ENCODE data around the gene RPP40.

RPP40 gene

GRCh38 chr6:4986999-4987398 is 16.8 kb downstream of the RPP40 start:
- no peak for TF ChIP-seq GATA2 (IDR thresholded peaks at IDR 0.05; ENCODE audit: low read depth, low read length)
- no peak for TF ChIP-seq GATA3 (IDR thresholded peaks at IDR 0.05; ENCODE audit: low read depth, low read length)

GRCh38 chr6:4983322-4983721 is 20.5 kb downstream of the RPP40 start:
- TF ChIP-seq GATA2 (IDR thresholded peaks at IDR 0.05; ENCODE audit: low read depth, low read length) (no peak), GATA3 (IDR thresholded peaks at IDR 0.05; ENCODE audit: low read depth, low read length) (no peak)

GRCh38 chr6:4981761-4982160 is 22.1 kb downstream of the RPP40 start:
- no peak for TF ChIP-seq GATA3 (IDR thresholded peaks at IDR 0.05; ENCODE audit: low read depth, low read length)

- TF ChIP-seq GATA3 (IDR thresholded peaks at IDR 0.05; ENCODE audit: low read depth, low read length), result no peak
- no peak for TF ChIP-seq GATA2 (IDR thresholded peaks at IDR 0.05; ENCODE audit: low read depth, low read length)
Measured at GRCh38 chr6:4979426-4979825, 24.4 kb downstream of the RPP40 start.

- no peak for TF ChIP-seq GATA3 (IDR thresholded peaks at IDR 0.05; ENCODE audit: low read depth, low read length)
- no peak for TF ChIP-seq GATA2 (IDR thresholded peaks at IDR 0.05; ENCODE audit: low read depth, low read length)
Measured at GRCh38 chr6:4977468-4977867, 26.4 kb downstream of the RPP40 start.

GRCh38 chr6:4975506-4975905 is 28.3 kb downstream of the RPP40 start:
- TF ChIP-seq GATA3 (IDR thresholded peaks at IDR 0.05; ENCODE audit: low read depth, low read length) (no peak), GATA2 (IDR thresholded peaks at IDR 0.05; ENCODE audit: low read depth, low read length) (no peak)

- TF ChIP-seq GATA3 (IDR thresholded peaks at IDR 0.05; ENCODE audit: low read depth, low read length) (no peak), GATA2 (IDR thresholded peaks at IDR 0.05; ENCODE audit: low read depth, low read length) (no peak)
Measured at GRCh38 chr6:4974962-4975361, 28.9 kb downstream of the RPP40 start.

- TF ChIP-seq GATA3 (IDR thresholded peaks at IDR 0.05; ENCODE audit: low read depth, low read length), result no peak
Measured at GRCh38 chr6:4973982-4974745, 29.7 kb downstream of the RPP40 start.

GRCh38 chr6:4973415-4973814 is 30.4 kb downstream of the RPP40 start:
- TF ChIP-seq GATA2 (IDR thresholded peaks at IDR 0.05; ENCODE audit: low read depth, low read length) (no peak), GATA3 (IDR thresholded peaks at IDR 0.05; ENCODE audit: low read depth, low read length) (no peak)

GRCh38 chr6:4972438-4972837 is 31.4 kb downstream of the RPP40 start:
- TF ChIP-seq GATA3 (IDR thresholded peaks at IDR 0.05; ENCODE audit: low read depth, low read length), result no peak
- TF ChIP-seq GATA2 (IDR thresholded peaks at IDR 0.05; ENCODE audit: low read depth, low read length), result no peak

- no peak for TF ChIP-seq GATA3 (IDR thresholded peaks at IDR 0.05; ENCODE audit: low read depth, low read length)
- no peak for TF ChIP-seq GATA2 (IDR thresholded peaks at IDR 0.05; ENCODE audit: low read depth, low read length)
Measured at GRCh38 chr6:4971851-4972250, 32.0 kb downstream of the RPP40 start.

- TF ChIP-seq GATA2 (IDR thresholded peaks at IDR 0.05; ENCODE audit: low read depth, low read length) (no peak), GATA3 (IDR thresholded peaks at IDR 0.05; ENCODE audit: low read depth, low read length) (no peak)
Measured at GRCh38 chr6:4970739-4971395, 33.0 kb downstream of the RPP40 start.

- no peak for TF ChIP-seq GATA3 (IDR thresholded peaks at IDR 0.05; ENCODE audit: low read depth, low read length)
- TF ChIP-seq GATA2 (IDR thresholded peaks at IDR 0.05; ENCODE audit: low read depth, low read length), result no peak
Measured at GRCh38 chr6:4969609-4970285, 34.1 kb downstream of the RPP40 start.

- TF ChIP-seq GATA2 (IDR thresholded peaks at IDR 0.05; ENCODE audit: low read depth, low read length), result no peak
- no peak for TF ChIP-seq GATA3 (IDR thresholded peaks at IDR 0.05; ENCODE audit: low read depth, low read length)
Measured at GRCh38 chr6:4967301-4968030, 36.4 kb downstream of the RPP40 start.

All from SH-SY5Y (cell line).